ENCODE measurements around the gene LANCL2.

DNA sequence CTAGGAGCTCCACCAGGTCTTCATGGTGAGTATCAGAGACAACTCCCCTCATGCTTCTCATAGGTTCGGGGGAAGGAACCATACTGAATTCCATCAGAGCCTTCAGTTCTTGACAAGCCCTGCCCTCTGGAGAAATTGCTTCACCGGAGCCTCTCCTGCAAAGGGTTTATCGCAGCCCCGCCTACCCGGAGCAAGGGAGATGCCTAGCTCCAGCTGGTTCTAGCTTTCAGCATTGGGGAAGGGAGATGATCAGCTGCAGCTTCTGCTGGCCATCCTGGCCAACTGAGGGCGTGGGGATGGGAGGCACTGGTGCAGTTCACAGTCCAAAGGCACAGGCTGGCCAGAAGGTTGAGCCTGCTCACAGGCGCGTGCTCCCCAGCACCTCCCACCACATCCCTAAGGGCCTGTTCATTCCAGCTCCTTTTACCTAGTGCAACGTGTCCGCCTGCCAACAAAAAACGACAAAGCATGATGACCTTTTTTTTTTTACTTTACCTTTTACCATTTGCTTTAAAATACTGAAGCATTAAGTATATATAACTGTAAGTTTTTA lies 31.2 kb downstream of the LANCL2 start:
- no peak for TF ChIP-seq CTCF (IDR thresholded peaks at IDR 0.05)
- no peak for TF ChIP-seq POLR2A (IDR thresholded peaks at IDR 0.05)
- TF ChIP-seq POLR2AphosphoS5 (IDR thresholded peaks at IDR 0.05) = no peak
